Stimulated activated CD4-positive, alpha-beta T cell treated with anti-CD3 and anti-CD28 coated beads, Interleukin-12 subunit alpha, Interleukin-12 subunit beta, amount 100 ng/mL, for 4 hours (primary cell): ENCODE measurements around the gene GAPDHS.

Experiments
- DNase-seq: peaks from one replicate; pipeline ENCODE4 v3.0.0-alpha.2; 2020

GAPDHS gene

DNA sequence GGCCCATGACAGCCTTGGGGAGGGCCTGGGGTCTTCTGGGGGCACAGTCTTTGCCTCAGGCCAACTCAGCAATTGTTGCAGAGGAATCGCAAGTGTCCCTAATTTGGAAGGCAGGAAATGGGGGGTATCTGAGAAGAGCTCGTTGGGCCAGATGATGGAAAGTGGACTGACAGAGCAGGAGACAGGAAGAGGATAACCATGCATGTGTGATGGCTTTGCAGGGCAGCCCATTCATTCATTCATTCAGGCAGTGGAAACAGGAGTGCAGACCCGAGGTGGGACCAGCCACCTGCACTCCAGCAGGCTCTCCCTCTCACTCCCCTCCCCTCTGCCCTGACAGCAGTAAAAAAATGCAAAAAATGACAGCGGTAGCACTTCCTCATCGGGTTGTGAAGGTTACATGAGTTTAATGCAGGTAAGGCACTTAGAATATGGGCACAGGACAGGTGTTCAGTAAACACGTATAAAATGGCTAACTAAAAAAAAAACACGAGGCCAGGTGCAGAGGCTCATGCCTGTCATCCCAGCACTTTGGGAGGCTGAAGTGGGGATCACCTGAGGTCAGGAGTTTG lies 7.2 kb downstream of the GAPDHS start:
- DNase-seq = no peak

DNA sequence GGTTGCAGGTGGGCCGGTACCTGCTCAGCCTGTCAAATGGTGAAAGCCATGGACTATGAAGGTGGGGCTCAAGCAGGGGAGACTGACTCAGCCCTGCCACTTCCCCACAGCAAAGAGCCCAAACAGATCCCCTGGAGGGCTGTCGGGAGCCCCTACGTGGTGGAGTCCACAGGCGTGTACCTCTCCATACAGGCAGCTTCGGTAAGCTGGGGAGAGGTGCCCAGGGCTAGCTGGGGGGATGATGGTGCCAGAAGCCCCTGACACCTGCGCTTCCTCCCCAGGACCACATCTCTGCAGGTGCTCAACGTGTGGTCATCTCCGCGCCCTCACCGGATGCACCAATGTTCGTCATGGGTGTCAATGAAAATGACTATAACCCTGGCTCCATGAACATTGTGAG lies 9.0 kb downstream of the GAPDHS start:
- no peak for DNase-seq

DNA sequence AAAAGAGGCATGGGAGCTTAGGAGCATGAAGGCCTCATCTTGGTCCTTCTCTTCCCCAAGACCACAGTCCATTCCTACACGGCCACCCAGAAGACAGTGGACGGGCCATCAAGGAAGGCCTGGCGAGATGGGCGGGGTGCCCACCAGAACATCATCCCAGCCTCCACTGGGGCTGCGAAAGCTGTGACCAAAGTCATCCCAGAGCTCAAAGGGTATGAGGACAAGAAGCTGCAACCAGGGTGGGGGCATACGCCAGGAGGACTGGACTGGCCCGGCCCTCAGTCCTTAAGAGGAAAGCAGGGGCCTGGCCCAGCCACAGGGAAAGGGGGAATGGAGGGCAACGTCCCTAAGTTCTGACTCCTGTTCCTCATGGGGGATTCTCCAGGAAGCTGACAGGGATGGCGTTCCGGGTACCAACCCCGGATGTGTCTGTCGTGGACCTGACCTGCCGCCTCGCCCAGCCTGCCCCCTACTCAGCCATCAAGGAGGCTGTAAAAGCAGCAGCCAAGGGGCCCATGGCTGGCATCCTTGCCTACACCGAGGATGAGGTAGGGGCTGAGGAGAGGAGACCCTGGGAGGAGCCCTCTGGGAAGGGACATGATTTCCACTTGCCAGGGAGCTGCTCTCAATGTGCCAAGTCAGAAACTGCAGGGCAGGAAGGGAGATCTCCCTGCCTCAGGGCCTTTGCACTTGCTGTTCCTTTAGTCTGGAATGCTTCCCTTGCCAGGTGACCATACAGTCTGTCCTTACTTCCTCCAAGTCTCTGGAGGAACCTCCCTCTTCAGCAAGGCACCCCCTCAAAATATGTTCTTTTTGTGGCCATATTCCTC lies 10.2 kb downstream of the GAPDHS start:
- no peak for DNase-seq

DNA sequence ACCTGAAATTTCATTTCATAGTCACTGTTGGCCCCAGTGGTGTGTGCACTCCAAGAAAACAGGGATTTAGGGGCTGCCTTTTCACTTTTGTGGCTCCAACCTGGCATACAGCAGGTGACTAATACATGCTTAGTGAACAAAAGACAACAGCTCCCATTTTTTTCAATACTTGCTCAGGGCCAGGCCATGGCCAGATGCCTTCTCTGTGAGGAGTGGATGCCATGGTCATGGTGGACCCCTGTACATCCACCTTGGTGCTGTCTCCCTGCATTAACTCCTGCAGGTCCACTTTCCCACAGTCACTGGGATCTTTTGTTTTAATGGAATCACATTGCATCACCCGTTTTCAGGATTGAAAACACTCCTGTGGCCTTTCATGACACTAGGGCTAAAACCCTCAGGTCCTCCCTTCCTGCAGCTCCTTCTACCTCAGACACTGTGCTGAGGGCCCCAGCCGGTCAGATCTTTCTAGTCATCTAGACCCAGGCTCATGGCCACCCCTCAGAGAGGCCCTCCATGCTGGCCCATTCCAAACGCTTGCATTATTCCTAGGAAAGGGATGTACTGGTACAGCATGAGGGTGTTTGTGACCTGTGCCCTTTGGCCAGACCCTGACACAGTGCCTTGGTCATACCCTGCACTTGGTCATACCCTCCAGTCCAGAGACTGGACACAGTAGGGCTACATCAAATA lies 11.0 kb downstream of the GAPDHS start:
- no peak for DNase-seq

DNA sequence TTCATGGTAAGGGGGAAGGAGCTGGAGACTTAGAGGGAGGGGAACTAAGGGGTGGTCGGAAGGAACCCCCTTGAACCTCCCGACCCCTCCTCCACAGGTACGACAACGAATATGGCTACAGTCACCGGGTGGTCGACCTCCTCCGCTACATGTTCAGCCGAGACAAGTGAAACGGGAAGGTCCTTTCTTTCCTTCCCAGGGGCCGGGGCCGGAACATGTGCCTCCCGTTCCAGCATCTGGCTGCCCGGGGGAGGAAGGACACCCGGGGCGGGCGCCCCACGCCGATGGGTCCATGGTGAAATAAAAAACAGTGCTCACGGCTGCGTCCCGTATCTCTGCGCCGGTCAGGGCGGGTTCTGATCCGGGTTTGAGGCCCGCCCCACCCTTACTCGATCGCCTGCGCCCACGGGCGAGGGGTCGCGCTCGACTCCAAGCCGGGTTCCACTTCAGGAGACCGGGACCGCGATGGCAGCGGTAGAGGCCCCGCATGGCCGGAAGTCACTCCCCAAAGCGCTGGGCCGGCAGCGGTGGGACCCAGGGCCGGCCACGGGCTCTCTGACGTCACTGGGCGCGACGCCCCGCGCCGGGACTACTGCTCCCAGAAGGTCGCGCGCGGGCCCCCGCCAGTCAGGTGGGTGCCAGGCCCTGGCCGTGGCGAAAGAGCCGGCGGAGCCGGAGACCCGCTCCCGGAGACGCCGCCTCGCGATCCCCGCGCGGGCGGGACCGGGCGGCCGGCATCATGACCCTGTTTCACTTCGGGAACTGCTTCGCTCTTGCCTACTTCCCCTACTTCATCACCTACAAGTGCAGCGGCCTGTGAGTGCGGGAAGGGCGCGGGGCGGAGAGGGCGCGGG lies 12.0 kb downstream of the GAPDHS start, which contains the start of gene TMEM147:
TMEM147 (plus strand) TSS at position 626 of the 854 bp plus-strand sequence; CDS start at position 740, 114 bp downstream.
- peak; percentile 85 for DNase-seq

DNA sequence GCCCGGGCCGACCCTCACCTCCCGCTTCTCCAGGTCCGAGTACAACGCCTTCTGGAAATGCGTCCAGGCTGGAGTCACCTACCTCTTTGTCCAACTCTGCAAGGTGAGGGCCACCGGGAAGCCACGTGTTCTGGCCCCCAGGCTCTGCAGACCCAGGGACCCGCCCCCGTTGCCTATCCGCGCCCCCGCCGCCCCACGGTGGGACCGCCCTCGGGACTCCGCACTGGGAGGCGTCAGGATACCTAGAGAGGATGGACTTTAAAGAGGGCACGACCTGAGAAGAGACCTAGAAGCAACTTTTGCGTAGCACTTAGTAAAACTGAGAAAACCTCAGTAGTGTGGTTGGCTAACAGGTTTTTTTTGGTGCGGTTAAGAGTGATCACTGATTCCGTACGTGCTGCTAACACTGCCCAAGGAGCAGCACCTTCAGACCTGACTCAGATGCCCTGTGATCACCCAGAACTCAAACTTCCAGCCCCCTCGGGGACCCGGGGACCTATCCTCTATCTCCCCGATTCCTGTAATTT lies 12.7 kb downstream of the GAPDHS start:
- DNase-seq = peak; percentile 67

DNA sequence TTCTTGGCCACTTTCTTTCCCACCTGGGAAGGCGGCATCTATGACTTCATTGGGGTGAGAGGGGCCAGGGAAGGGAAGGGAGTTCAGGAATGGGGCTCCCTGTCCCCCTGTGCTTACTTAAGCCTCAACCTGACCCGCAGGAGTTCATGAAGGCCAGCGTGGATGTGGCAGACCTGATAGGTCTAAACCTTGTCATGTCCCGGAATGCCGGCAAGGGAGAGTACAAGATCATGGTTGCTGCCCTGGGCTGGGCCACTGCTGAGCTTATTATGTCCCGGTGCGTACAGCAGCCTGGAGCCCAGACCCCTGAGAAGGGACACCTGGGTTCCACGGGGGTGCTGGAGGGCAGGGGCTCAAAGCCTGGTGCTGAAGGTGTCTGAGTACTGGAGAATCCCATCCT lies 13.3 kb downstream of the GAPDHS start:
- DNase-seq = no peak

DNA sequence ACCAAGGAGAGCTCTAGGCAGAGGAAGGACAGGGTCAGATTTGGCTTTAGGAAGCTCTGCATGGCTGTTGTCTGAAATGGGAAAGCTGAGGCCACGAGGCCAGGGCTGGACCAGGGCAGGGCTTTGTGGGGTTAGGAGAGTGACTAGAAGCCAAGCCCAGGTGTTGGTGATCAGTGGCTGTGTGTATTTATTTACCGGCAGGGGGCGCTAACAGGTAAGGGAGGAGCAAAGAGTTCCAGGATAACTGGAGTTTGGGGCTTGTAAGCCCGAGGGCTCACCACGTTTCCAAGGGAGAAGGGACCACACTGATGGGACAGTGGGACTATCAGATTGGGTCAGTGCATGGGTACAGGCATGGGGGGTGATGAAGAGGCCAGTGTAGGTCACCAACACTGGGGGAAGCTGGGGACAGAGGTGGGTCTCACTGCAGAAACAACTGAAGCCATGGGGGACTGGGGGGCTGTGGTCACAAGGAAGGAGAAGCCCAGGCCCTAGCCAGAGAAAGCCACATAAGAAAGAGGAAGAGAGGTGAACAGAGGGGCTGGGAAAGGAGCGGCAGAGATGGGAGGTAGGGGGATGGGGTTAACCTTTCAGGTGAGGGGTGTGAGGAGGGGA lies 16.0 kb downstream of the GAPDHS start:
- DNase-seq = peak; percentile 35

DNA sequence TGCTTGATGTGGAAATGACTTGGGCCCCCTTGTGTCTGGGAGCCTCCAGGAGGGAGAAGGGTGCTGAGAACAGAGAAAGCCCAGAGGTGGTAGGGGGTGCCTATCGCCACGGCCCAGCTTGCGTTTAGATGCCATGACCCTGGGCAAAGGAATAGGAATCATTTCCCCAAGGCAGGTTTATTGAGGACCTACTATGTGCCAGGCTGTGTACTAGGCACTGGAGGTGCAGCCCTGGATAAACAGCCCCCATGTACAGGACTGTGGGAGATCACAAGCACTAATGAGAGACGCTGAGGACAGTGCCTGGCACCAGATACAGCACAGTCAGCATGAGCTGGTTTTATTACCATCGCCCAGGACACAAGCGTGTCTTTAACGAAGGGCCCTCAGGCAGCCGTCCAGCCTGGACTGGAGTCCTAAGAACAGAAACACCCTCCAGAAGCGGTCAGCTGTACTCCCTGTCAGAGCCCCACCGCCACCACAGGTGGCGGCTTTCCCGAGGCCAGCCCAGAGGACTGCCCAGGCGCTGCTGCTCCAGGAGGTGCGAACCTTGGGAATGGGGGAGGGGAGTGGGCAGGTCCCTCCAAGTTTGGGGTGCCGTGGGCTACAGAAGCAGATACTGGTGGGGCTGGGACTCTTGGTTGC lies 16.7 kb downstream of the GAPDHS start:
- DNase-seq = no peak

DNA sequence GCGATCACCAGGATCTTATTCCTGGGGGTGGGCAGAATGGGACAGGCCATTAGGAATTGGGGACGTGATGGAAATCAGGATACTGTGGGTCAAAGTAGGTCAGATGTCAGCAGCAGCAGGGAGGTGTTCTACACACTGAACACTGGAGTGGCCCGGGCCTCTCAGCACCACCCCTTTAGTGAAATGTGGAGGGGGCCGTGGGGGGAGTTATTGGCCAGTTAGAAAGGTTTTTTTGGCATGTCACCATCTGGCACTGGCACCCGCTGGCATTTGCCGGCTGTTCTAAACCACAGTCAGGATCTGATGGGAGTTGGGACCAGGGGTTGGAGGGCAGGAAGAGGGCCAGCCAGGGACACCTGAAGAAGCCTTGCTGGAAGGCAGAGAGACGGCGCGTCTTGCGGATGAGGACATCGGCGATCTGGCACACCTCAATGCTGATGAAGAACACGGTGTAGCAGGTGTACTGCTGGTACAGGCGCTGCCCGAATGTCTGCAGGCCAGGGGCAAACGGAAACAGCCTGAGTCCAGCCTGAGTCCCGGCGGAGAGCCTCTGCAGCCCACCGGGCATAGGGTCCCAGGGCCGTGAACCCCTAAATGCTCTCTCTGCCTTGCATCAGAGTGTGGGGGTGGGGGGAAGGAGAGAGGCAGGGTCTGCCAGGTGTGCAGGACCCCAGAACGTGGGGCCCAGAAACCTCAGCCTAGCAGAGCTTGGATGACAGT lies 18.0 kb downstream of the GAPDHS start:
- no peak for DNase-seq

DNA sequence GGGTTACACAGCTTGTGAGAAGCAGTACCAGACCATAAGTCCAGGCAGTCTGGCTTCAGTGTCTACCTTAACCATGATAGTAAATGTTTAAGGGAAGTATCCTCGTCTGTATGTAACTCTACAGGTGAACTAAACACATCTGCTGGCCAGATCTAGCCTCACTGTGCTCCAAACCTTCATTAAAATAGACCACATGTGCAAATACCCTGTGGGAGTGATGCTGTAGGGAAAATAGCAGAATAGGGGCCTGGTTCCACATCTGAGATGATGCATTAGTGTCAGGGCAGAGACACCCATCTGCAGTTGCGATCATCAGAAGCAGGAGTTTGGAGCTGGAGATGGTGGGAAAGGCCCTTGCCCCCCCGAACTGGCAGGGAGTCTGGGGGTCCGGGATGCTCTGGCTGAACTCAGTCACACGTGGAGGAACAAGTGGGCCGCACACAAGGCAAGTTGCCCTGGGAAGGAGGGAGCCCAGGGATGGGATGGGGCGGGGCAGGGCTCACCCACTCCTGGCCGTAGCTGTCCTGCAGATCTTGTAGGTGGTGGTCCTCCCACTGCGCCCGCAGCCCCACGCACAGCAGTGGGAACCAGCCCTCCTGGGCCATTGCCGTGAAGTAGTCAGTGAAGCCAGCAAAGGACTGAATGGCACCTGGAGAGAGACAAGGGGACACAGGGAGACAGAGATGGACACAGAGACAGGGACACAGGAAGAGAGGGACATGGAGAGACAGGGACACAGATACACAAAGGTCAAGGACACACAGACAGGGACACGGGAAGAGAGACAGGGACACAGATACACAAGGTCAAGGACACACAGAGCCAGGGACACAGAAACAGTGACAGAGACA lies 19.5 kb downstream of the GAPDHS start:
- DNase-seq = no peak

DNA sequence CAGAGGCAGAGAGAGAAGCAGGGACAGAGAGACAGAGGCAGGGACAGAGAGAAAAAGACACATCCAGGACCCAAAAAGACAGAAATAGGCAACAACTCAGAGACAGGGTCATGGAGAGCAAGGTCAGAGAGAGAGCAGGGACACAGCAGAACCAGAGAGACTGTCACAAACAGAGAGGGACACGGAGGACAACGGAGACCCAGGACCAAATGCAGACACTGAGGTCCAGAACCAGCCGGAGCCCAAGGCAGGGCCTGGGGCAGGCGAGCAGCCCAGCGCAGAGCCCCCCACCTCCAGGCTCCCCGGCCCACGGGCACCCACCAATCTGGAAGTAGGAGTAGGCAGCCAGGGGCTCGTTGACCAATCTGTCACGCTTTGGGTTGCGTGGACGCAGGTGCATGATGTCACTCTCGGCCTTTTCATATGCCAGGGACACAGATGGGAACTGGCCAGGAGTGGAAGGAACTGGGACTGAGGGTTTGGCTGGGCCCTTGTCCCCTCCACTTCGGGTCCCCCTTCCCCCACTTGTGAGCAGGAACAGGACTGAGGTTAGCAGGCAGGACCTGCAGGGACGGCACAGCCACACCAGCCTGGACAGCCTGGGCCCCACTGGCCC lies 20.2 kb downstream of the GAPDHS start:
- no peak for DNase-seq

DNA sequence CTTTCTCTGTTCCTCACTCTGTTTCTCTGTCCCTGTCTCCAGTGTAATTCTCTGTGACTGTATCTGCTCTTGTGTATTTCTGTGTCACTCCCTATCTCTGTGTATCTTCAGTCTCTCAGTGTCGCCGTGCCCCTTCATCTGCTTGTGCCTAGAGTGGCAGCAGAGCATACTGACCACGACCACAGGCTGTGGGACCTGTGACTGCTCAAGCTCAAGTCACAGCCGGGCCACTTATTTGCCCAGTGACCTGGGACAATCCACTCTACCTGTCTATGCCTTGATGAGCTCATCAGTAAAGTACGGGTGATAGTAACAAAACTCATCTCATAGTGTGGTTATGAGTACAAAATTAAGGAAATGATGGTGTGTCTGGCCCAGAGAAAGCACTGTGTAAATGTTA lies 20.8 kb downstream of the GAPDHS start:
- no peak for DNase-seq

DNA sequence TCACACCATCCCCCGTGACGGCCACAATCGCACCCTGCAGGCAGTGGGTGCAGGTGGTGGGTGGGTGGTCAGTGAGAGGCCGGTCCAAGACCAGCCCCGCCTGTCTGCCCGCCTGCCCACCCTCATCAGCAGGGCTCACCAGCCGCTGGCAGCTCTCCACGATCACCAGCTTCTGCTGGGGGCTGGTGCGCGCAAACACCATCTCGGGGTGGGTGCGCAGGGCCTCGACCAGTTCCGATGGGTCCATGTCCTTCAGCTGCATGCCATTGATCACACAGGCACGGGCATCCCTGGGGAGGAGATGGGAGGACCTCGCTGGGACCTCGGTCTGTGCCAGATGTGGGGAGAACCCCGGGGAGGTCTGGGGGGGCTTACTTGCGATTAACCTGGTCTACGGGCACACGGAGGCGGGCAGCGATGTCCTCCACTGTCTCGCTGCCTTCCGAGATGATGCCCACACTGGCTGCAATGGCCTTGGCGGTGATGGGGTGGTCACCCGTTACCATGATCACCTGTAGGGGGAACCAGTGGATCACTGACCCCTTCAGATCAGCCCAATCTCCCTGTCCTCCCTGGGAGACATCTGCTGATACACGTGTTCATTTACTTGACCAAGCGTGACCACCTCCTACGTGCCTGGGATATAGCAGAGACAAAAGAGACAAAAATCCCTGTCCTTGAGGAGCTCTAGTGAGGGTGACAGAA lies 22.2 kb downstream of the GAPDHS start:
- DNase-seq = no peak

DNA sequence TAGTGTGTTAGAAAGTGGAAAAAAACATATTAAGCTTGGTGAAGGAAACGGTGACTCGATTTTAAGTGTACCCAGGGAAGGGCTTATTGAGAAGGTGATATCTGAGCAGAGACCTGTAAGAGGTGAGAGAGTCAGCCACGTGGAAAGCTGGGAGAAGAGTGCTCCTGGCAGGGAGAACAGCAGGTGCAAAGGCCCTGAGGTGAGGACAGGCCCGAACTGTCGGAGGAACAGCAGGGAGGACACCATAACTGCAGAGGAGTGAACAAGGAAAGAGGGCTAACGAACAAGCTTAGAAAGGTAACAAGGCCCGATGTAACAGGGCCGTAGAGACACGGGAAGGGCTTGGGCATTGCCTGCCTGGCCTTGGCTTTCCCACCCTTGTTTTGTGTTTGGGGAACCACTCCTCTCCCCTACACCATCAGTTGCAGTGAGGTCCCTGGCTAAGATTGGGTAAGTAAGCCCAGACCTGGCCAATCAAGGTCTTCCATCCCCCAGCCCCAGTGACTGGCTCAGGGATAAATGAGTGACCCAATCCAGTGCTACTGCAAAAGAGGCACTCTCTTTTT lies 22.9 kb downstream of the GAPDHS start:
- no peak for DNase-seq

DNA sequence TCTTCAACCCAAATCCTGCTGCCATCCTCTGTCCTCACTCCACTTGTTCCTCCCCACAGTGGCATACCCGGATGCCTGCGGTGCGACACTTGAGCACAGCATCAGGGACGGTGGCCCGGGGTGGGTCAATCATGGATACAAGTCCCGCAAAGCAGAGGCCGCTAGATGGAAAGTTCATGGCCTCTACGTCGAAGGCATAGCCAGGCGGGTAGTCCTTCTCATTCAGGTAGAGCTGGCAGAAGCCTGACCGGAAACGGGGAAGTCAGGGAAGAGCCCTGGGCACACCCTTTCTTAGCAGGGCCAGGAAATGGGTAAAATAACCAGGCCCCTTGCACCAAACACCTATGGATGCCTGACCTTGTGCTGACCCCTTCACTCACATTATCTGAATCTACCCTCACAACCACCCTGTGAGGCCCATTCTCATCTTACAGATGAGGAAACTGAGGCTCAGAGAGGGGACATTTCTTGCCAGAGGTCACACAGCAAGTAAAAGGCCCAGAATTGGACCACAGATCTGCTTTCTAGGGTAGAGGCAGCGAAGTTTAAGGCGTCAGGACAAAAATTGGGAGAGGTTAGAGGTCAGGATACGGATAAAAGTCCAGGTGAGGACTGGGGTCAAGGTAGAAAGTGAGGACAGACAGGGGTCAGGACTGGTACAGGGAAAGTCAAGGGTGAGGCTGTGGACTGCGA lies 23.7 kb downstream of the GAPDHS start:
- DNase-seq = no peak

DNA sequence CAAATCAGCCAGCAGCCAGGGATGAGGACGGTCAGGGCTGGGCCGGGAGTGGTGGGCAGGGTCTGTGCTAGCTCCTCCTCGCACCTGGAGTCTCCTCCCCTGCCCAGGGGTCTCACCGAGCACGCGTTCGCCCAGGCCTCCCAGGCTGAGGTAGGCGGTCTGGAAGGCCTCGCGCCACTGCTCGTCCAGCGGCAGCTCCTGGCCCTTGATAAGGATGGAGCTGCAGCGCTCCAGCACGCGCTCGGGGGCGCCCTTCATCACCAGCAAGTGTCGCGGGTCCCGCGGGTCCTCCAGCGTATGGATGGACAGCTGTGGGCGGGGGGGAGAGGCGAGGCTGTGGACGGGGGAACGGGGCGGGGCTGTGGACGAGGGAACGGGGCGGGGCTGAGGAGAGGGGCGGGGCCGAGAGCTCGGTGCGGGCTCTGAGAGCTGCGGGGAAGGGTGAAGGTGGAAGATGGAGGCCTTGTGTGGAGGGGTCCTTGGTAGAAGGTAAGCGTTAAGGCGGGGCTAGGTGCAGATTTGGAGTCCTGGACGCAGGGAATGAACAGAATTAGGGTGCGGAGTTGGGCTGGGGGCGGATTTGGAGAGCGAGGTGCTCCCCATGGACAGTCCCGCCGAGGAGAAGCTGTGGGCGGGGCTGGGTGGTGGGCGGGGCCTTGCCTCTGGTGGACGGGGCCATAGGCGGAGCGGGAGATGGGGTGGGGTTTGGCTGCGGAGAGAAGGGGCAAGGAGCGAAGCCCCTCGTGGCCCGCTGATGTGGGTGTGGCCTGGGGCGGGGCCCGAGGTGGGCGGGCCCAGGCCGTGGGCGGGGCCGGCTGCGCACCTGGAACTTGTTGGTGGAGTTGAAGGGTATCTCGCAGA lies 24.5 kb downstream of the GAPDHS start:
- DNase-seq = peak; percentile 52
